Colonic mucosa (tissue), 4 donors: ENCODE measurements around the gene CIB4. TPM values are rescaled to one million over a fixed set of nuclear protein-coding genes. Genes with fewer than 3 reads are reported as not detected.
"Not testable (repeated sequence)": the region's sequence is repeated elsewhere in the genome, so short reads cannot be mapped to it uniquely, and the experiment has no call there.

Experiments used
- DNase-seq: peaks from one replicate; pipeline ENCODE4 v3.0.0-alpha.2; 2020
- H3K27ac ChIP-seq: fragments of 200-600 bp; one replicate; pipeline ENCODE4 v1.8.0; 2021
- H3K27me3 ChIP-seq: fragments of 200-600 bp; one replicate; pipeline ENCODE4 v1.8.0; 2021
- H3K36me3 ChIP-seq: fragments of 200-600 bp; one replicate; pipeline ENCODE4 v1.8.0; 2021
- H3K4me1 ChIP-seq: fragments of 200-600 bp; one replicate; pipeline ENCODE4 v1.8.0; 2021; ENCODE audit warnings: mild to moderate bottlenecking
- H3K4me3 ChIP-seq: fragments of 200-600 bp; one replicate; pipeline ENCODE4 v1.8.0; 2021
- H3K9ac ChIP-seq, 2 donors: one replicate each; pipeline ENCODE4 v1.7.0; 2013; ENCODE audit warnings: control low read depth in 2 of 2, low read depth in 2 of 2, low read length in 2 of 2
- H3K9me3 ChIP-seq: fragments of 200-600 bp; one replicate; pipeline ENCODE4 v1.8.0; 2021
- CTCF ChIP-seq: fragments of 200-600 bp; IDR thresholded peaks from one replicate; pipeline ENCODE4 v1.8.0; 2022; ENCODE audit warnings: antibody characterized with exemption, mild to moderate bottlenecking
- intact Hi-C: fragments of 100-400 bp; cut with DNase I; formaldehyde crosslinking; loops from one replicate; pipeline ENCODE4 v1.14.1; 2022
- total RNA-seq, 2 donors: library from RNA; stranded (reverse); fragmentation: NEBNext Ultra II Directional in 1 of 2; extraction: Animal tissue kit (Norgen Biotek cat#: 25700) in 1 of 2; gene quantifications; one replicate each; pipeline ENCODE4 v1.2.1, GENCODE V29; 2021
- donor health status: healthy.
- donor health status: DM: no; HTN: no; CAD: no.
- donor health status: DM: no; HTN: no; CAD: no.

Gene CIB4
- total RNA-seq, 2 donors from 2014 or later, result not detected

GRCh38 chr2:26666671-26667070, 25.5 kb upstream of the CIB4 start:
- Histone ChIP-seq H3K9ac (no peak overlapping the region), H3K4me3 (no peak overlapping the region), H3K9me3 (no peaks in the 10 kb centered on the region), H3K36me3 (no peaks in the 10 kb centered on the region), H3K4me1 (no peaks in the 10 kb centered on the region), H3K27ac (no peak overlapping the region), H3K27me3 (no peaks in the 10 kb centered on the region)
- intact Hi-C loops, result no loop called here
- no peak for TF ChIP-seq CTCF
- no peak for DNase-seq

DNA sequence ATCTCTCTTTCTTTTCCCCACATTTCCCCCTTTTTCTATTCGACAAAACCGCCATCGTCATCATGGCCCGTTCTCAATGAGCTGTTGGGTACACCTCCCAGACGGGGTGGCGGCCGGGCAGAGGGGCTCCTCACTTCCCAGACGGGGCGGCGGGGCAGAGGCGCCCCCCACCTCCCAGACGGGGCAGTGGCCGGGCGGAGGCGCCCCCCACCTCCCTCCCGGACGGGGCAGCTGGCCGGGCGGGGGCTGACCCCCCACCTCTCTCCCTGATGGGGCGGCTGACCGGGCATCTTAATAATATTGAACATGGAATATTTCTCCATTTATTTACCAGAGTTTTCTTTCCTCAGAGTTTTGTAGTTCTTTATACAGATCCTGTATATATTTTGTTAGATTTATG, 24.1 kb upstream of the CIB4 start:
- H3K9ac ChIP-seq, H3K9me3 ChIP-seq, H3K4me1 ChIP-seq, DNase-seq, H3K27me3 ChIP-seq, intact Hi-C loops, H3K27ac ChIP-seq, H3K4me3 ChIP-seq, H3K36me3 ChIP-seq: not testable (repeated sequence)

- Histone ChIP-seq H3K4me1 (no peaks in the 10 kb centered on the region), H3K27me3 (no peaks in the 10 kb centered on the region), H3K27ac (no peak overlapping the region), H3K9me3 (no peaks in the 10 kb centered on the region), H3K4me3 (no peak overlapping the region), H3K36me3 (no peaks in the 10 kb centered on the region), H3K9ac (no peak overlapping the region)
- intact Hi-C loops, result no loop called here
- TF ChIP-seq CTCF, result no peak
- DNase-seq, result no peak
Observed at GRCh38 chr2:26660363-26660962, 19.3 kb upstream of the CIB4 start.

- no peaks in the 10 kb centered on the region for H3K9me3 ChIP-seq
- H3K27me3 ChIP-seq, result no peaks in the 10 kb centered on the region
- intact Hi-C loops, result no loop called here
- H3K27ac ChIP-seq, result no peak overlapping the region
- DNase-seq, result no peak
- no peak overlapping the region for H3K4me3 ChIP-seq
- no peaks in the 10 kb centered on the region for H3K36me3 ChIP-seq
- TF ChIP-seq CTCF, result no peak
- no peak overlapping the region for H3K9ac ChIP-seq
- no peaks in the 10 kb centered on the region for H3K4me1 ChIP-seq
Observed at GRCh38 chr2:26658691-26659346, 17.7 kb upstream of the CIB4 start.

GRCh38 chr2:26657265-26657664, 16.1 kb upstream of the CIB4 start:
- intact Hi-C loops, result no loop called here

More at GRCh38 chr2:26657265-26657664, 16.1 kb upstream of the CIB4 start:
- no peaks in the 10 kb centered on the region for H3K27me3 ChIP-seq
- TF ChIP-seq CTCF, result no peak
- no peaks in the 10 kb centered on the region for H3K36me3 ChIP-seq
- no peaks in the 10 kb centered on the region for H3K4me1 ChIP-seq
- DNase-seq, result no peak
- no peak overlapping the region for H3K27ac ChIP-seq
- no peaks in the 10 kb centered on the region for H3K9me3 ChIP-seq
- no peak overlapping the region for H3K4me3 ChIP-seq
- no peak overlapping the region for H3K9ac ChIP-seq
